Coronary artery (tissue), 2 donors: ENCODE measurements around the gene SIN3B.

ENCODE experiments used
- DNase-seq: peaks from one replicate; pipeline ENCODE4 v3.0.0-alpha.2; 2017; ENCODE audit warnings: low spot score
- H3K27ac ChIP-seq, 2 donors: fragments of 200-600 bp; sonication (generic); one replicate each; pipeline ENCODE4 v1.5.1; 2016 to 2019
- H3K4me3 ChIP-seq: fragments of 200-600 bp; sonication (generic); 2 replicates; pipeline ENCODE4 v1.5.1; 2016; ENCODE audit warnings: mild to moderate bottlenecking, moderate library complexity
- TF ChIP-seq, protein P1 (sequence below): fragments of 200-600 bp; sonication (generic); IDR thresholded peaks from one replicate; pipeline ENCODE4 v1.5.1; 2019; ENCODE audit warnings: antibody characterized with exemption

The SIN3B gene

DNA sequence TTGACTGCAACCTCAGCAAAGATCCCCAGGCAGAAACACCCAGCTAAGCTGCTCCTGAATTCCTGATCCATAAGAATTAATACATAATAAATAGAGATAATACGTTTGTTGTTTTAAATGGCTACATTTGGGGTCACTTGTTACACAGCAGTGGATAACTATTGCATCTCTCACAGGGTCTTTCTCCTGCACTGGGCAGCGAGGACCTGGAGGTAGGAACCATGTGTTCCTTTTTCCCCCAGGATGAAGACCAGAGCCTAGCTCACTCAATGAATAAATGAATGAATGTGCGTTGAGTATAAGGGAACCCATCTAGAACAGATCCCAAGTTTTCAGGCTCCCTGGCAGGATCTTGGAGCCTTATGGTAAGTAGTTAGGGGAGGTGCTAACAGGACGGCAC lies 90.3 kb downstream of the SIN3B start:
- H3K4me3 ChIP-seq = no peak overlapping the region
- H3K27ac ChIP-seq = no peak overlapping the region
- TF ChIP-seq, protein P1, sequence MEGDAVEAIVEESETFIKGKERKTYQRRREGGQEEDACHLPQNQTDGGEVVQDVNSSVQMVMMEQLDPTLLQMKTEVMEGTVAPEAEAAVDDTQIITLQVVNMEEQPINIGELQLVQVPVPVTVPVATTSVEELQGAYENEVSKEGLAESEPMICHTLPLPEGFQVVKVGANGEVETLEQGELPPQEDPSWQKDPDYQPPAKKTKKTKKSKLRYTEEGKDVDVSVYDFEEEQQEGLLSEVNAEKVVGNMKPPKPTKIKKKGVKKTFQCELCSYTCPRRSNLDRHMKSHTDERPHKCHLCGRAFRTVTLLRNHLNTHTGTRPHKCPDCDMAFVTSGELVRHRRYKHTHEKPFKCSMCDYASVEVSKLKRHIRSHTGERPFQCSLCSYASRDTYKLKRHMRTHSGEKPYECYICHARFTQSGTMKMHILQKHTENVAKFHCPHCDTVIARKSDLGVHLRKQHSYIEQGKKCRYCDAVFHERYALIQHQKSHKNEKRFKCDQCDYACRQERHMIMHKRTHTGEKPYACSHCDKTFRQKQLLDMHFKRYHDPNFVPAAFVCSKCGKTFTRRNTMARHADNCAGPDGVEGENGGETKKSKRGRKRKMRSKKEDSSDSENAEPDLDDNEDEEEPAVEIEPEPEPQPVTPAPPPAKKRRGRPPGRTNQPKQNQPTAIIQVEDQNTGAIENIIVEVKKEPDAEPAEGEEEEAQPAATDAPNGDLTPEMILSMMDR = no peak
- no peak for DNase-seq

DNA sequence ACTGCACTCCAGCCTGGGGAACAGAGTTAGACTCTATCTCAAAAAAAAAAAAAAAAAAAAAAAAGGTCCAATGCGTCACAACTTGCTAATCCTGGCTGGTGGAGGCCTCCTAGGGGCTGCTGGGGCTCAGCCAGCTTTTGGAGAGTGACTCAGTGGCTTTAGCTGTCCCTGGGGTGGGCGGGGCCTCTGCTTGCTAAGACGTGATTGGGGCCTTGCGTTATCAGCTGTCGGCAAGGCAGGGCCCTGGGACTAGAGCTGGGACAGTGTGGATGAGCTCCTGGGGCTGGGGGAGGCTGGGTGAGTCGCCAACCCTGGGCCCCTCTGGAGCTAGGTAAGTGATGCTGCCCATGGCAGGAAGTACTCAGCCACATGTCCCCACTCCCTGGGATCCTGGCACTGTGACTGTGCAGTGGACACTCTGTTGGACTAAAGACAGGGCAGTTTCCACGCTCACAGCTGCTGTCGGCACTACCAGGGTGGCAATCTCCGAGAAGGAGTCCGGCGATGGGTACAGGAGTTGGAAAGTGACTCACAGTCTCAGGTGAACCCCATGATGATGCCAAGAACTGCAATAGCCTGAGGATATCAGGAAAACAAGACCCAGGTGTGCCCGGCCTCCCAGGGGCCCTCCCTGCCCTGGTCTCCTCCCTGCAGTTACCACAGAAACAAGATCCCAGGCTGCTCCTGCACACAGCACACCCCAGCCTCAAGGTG lies 91.8 kb downstream of the SIN3B start:
- Histone ChIP-seq H3K27ac (no peak overlapping the region), H3K4me3 (no peak overlapping the region)
- no peak for DNase-seq
- TF ChIP-seq, protein P1 = no peak

DNA sequence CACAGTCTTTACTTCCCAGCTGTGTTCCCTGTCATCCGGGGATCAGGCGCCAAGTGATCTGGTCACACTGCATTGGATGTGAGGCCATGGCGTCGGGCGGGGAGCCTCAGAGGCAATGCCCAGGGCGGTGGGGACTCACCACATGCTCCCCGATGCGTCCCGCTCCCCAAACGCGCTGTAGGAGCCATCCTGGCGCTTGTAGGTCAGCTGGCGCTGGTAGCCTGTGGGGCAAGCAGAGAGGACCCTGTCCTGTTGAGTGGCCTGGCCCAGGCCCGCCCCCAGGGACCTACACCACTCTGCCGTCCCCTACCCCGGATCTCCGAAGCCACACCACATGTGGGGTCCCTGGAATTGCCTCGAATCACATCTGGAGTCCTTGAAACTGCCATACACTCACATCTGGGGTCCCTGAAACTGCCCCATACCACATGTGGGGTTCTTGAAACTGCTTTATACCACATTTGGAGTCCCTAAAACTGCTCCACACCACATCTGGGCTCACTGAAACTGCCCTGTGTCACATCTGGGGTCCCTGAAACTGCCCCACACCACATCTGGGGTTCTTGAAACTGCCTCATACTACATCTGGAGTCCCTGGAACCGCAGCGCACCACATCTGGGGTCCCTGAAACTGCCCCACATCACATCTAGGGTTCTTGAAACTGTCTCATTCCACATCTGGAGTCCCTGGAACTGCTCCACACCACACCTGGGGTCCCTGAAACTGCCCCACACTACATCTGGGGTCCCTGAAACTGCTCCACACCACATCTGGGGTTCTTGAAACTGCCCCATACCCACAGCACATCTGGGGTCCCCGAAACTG lies 92.8 kb downstream of the SIN3B start:
- Histone ChIP-seq H3K4me3 (no peak overlapping the region), H3K27ac (no peak overlapping the region)
- DNase-seq = no peak
- TF ChIP-seq, protein P1 = no peak

DNA sequence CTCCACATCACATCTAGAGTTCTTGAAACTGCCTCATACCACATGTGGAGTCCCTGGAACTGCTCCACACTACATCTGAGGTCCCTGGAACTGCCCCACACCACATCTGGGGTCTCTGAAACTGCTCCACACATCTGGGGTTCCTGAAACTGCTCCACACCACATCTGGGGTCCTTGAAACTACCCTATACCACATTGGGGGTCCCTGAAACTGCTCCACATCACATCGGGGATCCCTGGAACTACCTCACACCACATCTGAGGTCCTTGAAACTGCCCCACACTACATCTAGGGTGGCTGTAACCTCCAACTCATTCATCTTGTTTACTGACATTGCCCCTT lies 93.4 kb downstream of the SIN3B start:
- no peak for DNase-seq
- Histone ChIP-seq H3K4me3 (no peak overlapping the region), H3K27ac (no peak overlapping the region)
- TF ChIP-seq, protein P1 = no peak

DNA sequence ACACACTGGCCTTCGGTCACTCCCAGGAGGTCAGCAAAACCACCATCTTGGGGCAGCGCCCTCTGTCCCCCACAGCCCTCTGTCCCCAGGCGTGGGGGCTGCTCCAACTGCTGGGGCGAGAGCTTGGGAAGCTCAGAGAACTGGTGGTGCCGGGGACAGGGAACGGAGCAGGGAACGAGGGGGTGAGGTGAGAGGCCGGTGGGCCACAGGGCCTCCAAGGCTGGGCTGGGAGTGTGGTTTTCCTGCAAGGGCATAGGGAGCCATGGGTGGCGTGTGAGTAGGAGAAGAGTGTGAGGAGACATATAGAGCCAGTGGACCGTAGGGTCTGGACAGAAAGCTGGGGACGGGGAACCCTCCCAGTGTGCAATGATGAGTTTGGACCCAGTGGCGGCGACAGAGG lies 93.8 kb downstream of the SIN3B start:
- TF ChIP-seq, protein P1 = no peak
- no peak overlapping the region for H3K4me3 ChIP-seq
- DNase-seq = no peak
- no peak overlapping the region for H3K27ac ChIP-seq

DNA sequence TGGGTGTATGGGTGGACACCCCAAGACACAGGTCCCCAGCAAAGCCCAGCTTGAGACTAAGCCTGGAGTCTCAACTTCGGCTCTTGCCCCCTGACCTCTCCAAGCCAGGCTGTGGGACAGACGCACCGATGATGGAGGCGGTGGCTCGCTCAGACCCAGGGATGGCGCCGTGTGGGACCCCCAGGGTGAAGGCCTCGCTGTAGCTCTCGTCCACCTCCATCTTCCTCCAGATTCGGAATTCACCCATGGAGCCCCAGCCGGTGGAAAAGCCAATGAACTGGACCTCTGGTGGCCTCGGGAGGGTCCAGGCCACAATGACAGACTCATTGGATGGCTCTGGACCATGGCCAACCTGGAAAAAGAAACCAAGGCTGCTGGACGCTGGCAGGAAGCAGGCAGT lies 98.7 kb downstream of the SIN3B start:
- DNase-seq = no peak
- TF ChIP-seq, protein P1 = no peak
- H3K4me3 ChIP-seq = no peak overlapping the region
- no peak overlapping the region for H3K27ac ChIP-seq

DNA sequence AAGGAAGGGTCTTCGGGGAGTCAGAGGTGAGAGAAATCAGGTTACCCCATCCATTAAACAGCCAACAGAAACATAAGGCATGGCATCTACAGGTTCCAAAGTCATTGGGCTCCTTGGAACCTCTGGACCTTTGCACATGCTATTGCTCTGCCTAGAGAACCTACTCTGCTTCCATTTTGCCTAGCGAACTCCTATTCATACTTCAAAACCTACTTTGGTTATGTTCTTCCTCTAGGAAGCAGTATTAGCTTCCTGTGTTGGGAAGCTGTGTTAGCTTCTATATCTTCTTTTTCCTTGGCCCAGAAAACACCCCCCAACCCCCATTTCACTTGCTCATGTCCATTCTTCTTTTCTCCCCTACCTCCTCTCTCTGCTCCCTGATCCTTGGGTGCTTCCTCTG lies 99.2 kb downstream of the SIN3B start:
- no peak overlapping the region for H3K27ac ChIP-seq
- TF ChIP-seq, protein P1 = no peak
- H3K4me3 ChIP-seq = no peak overlapping the region
- DNase-seq = no peak
